ENCODE measurements around the gene OR51E2.

OR51E2 gene

DNA sequence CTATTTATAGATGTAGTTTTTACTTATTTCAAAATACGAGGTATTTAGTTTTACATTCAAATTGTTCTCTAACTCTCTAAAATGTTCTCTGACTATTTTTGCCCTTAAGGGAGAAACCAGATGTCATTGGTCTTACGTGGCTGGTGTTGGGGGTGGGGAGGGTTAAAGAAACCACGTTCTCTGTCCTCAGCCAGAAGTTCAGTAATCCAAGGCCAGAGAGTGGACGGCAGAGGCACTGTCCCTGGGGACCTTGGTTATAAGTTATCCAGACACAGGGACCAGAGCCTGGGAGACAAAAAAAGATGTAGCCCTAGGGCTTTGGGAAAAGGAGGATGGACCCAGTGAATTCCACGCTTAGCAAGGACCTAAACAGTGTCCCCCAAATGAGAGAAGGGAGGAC lies 54.6 kb downstream of the OR51E2 start:
- H3K36me3 Mint-ChIP-seq (ENCODE audit: low read depth), result no peaks in the 10 kb centered on the region
- H3K4me1 Mint-ChIP-seq (ENCODE audit: low read depth), result no peaks in the 10 kb centered on the region
- H3K27me3 Mint-ChIP-seq (ENCODE audit: low read depth), result no peaks in the 10 kb centered on the region
- H3K4me3 Mint-ChIP-seq, result no peak overlapping the region
- H3K9me3 Mint-ChIP-seq, result no peaks in the 10 kb centered on the region
- no peak overlapping the region for H3K27ac Mint-ChIP-seq

DNA sequence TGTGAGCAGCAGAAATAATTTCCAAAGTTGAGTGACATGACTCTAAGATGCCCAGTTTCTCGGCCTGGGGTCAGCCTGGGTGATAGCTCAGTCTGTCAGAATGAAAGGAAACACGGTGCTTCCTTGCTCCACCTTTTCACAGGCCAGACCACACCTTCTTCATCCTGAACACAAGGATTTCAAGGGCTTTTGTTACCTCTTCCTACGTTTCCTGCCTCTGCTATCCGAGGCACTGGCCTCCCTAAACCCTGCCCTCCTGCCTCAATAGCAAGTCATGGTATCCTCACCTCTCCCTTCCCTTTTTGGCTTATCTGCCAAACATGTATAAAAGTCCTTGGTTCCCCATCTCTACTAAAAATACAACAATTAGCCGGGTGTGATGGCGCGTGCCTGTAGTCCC lies 55.6 kb downstream of the OR51E2 start:
- H3K27me3 Mint-ChIP-seq (ENCODE audit: low read depth), result no peaks in the 10 kb centered on the region
- no peak overlapping the region for H3K4me3 Mint-ChIP-seq
- H3K27ac Mint-ChIP-seq, result no peak overlapping the region
- no peaks in the 10 kb centered on the region for H3K4me1 Mint-ChIP-seq (ENCODE audit: low read depth)
- no peaks in the 10 kb centered on the region for H3K36me3 Mint-ChIP-seq (ENCODE audit: low read depth)
- H3K9me3 Mint-ChIP-seq, result no peaks in the 10 kb centered on the region

DNA sequence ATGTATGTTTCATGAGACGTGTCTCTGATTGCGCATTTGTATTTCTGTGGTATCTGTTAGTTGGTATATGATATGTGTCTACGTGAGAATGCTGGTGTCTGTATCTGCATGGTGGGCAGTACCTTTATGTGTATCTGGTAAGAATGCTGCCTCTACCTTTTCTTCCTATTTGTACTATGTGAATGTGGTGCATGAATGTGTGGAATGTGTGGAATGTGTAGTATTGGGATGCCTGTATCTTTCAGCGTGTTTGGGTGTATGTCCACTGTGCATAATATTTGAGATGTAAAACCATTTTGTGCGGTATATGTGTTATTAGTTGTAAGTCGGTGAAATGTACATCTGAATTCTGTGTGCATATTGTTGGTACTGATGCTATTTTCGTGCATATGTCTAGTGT lies 56.2 kb downstream of the OR51E2 start:
- no peaks in the 10 kb centered on the region for H3K36me3 Mint-ChIP-seq (ENCODE audit: low read depth)
- H3K27ac Mint-ChIP-seq, result no peak overlapping the region
- no peaks in the 10 kb centered on the region for H3K4me1 Mint-ChIP-seq (ENCODE audit: low read depth)
- no peak overlapping the region for H3K4me3 Mint-ChIP-seq
- no peaks in the 10 kb centered on the region for H3K27me3 Mint-ChIP-seq (ENCODE audit: low read depth)
- H3K9me3 Mint-ChIP-seq, result no peaks in the 10 kb centered on the region

DNA sequence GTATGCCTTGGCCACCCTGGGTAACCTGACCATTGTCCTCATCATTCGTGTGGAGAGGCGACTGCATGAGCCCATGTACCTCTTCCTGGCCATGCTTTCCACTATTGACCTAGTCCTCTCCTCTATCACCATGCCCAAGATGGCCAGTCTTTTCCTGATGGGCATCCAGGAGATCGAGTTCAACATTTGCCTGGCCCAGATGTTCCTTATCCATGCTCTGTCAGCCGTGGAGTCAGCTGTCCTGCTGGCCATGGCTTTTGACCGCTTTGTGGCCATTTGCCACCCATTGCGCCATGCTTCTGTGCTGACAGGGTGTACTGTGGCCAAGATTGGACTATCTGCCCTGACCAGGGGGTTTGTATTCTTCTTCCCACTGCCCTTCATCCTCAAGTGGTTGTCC lies 57.7 kb downstream of the OR51E2 start:
- H3K9me3 Mint-ChIP-seq, result no peaks in the 10 kb centered on the region

DNA sequence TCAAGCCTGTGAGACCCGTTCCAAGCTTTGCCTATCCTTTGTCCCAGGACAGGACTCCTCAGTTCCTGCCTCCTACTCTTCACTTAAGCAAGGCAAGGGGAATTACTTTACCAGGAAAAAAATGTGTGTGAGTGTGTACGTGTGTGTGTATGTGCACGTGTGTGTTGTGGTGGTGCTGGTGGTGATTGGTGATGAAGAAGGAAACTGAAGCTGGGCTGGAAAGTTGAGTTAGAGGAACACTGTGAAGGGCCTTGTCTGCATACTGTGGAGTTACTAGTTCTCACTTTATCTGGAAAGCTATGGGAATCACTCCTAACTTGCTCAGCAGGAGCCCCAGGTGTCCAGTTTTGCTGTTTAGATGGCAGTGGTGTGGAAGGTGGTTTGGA lies 60.0 kb downstream of the OR51E2 start:
- H3K4me1 Mint-ChIP-seq (ENCODE audit: low read depth), result no peaks in the 10 kb centered on the region
- H3K4me3 Mint-ChIP-seq, result no peak overlapping the region
- no peaks in the 10 kb centered on the region for H3K36me3 Mint-ChIP-seq (ENCODE audit: low read depth)
- H3K9me3 Mint-ChIP-seq, result no peaks in the 10 kb centered on the region
- H3K27ac Mint-ChIP-seq, result no peak overlapping the region
- no peaks in the 10 kb centered on the region for H3K27me3 Mint-ChIP-seq (ENCODE audit: low read depth)

More for the DNA sequence above, 57.7 kb downstream of the OR51E2 start:
- Mint-ChIP-seq H3K4me1 (ENCODE audit: low read depth) (no peaks in the 10 kb centered on the region), H3K27me3 (ENCODE audit: low read depth) (no peaks in the 10 kb centered on the region), H3K36me3 (ENCODE audit: low read depth) (no peaks in the 10 kb centered on the region), H3K4me3 (no peak overlapping the region), H3K27ac (no peak overlapping the region)

DNA sequence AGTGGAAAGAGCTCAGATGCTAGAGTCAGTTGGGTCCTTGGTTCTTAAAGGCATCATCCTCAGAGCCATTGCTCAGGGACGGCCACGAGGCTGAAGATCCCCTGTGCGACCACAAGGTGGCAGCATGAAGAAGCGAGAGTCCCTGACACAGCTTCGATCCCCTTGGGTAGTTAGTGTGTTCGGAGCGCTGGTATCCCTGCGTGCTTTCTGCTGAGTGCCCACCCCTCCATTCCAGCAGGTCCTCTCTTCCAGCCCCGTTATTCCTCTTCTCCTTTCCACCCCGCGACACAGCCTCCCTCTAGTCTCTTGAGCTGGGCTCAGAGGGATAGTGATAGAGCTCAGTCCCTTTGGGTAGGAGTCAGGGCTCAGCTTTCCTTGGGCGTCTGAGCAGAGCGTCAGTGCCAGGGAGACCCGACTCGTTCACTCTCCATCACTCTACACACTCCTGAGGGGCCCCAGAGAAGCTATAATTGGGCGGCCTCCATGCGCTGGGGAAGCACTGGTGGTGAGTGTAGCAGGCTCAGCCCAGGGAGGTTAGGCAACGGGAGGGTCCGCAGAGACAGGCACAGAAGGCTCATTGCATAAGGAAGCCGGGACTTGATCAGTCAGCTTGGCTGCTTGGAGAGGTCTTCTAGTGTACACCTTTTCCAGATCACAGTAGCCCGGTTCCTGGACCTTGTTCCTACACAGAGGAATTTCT lies 60.5 kb downstream of the OR51E2 start, which contains the start of gene OR51D1:
OR51D1 (plus strand) TSS at position 516 of the 700 bp plus-strand sequence. CDS start 2,314 bp downstream, outside the sequence.
- no peaks in the 10 kb centered on the region for H3K27me3 Mint-ChIP-seq (ENCODE audit: low read depth)
- no peaks in the 10 kb centered on the region for H3K36me3 Mint-ChIP-seq (ENCODE audit: low read depth)
- no peak within 1 kb of the TSS for H3K27ac Mint-ChIP-seq
- H3K4me1 Mint-ChIP-seq (ENCODE audit: low read depth), result no peaks in the 10 kb centered on the region
- H3K9me3 Mint-ChIP-seq, result no peaks in the 10 kb centered on the region
- no peak within 1 kb of the TSS for H3K4me3 Mint-ChIP-seq

DNA sequence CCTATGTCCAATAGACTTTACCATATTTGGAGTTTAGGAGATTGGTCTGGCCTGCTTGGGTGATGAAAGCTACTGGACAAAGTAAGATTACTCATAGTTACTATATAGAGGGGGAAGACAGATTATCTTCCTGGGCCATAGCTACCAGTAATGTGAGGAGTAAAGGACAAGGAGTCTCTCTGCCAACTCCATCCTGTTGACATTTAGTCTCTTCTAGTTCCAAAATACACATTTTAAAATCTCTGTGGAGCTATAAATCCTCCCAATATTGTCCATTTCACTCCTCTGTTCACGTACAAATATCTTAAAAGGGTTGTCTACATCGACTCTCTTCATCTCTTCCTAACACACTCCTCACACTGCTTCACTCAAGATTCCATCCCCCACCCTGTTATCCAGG lies 61.5 kb downstream of the OR51E2 start:
- no peaks in the 10 kb centered on the region for H3K36me3 Mint-ChIP-seq (ENCODE audit: low read depth)
- no peak overlapping the region for H3K4me3 Mint-ChIP-seq
- H3K9me3 Mint-ChIP-seq, result no peaks in the 10 kb centered on the region
- H3K4me1 Mint-ChIP-seq (ENCODE audit: low read depth), result no peaks in the 10 kb centered on the region
- H3K27ac Mint-ChIP-seq, result no peak overlapping the region
- peaks cover 9% of the 10 kb centered on the region for H3K27me3 Mint-ChIP-seq (ENCODE audit: low read depth)

All from T-helper 1 cell treated with Interleukin-12 subunit alpha and Interleukin-12 subunit beta and Interleukin-4 antibody, amounts not matched to agents 30 μg/mL and 1 μg/mL, for 36 hours (primary cell).